Measurements from ENCODE around the gene DCTN3.

The DCTN3 gene

DNA sequence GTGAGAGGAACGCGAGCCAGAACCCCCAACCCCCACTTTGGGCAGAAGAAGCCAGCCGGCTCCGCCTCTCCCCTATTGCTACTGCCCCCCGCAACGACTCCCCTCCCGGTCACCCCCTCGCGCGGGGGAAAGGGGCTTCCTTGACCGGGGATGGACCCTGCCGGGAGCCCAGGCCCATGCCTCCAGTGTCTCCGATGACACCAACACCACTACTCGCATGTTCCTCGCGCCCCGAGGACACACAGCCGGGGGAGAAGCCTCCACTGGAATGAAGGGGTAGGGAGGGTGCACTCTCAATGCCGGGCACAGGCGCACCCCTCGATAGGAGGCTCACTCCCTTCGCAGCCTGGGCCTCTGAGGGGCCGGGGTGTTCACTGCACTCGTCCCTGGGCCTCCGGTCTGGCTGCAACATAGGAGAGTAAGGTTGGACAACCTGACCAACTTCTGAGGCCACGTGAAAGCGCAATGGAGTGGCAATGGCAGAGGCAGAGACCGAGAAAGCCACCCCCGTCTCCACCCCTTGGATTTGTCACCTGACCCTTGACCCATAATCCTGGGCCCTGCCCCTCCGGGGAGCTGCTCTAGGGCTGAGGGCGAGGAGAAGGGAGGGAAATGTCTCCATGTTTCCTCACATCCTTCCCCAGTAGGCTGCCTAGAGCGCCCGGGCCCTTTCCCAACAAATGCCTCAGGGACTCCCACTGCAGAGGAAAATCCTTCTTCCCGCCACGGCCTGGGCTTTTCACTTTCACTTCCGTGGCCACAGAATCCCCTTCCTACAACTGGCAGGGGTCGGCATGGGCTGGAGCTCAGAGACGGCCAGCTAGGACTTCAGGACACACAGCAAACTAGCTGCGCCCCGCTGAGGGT lies 29.7 kb downstream of the DCTN3 start:
- no peak for DNase-seq (ENCODE audit: low read depth)

DNA sequence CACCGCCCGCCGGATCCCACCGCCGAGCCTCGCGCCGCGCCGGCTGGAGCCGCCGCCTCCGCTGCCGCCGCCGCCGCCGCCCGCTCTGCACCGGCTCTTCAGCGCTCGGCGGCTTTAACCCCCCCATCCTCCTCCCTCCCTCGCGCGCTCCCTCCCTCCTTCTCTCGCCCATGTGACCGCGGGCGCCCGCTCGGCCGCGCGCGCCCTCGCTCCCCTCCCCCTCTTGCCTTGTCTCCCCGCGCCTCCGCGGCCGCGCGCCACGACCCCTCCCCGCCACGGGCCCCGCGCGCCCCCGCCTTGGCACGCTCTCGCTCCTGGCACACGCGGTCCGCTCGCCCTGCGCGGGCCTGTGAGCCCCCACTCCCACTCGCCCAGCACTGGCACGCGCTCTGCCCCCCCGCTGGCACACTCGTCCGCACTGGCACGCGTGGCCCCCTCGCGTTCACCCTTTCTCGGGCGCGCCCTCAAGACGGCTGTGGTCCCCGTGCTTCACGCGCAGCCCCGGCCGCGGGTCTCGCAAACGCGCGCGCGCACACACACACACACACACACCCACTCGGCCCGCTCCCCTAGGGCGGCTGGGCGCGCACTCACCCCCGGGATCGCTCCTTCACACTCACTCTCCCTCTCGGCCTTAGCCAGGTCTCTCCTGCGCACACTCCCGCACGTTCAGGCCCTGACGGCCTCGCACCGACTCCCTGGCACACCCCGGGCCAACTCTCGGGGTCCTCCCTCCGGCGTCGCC lies 30.5 kb downstream of the DCTN3 start, which contains the start of gene CNTFR:
TSS of gene CNTFR (minus strand) at position 89 of the 745 bp plus-strand sequence. CDS start 20,743 bp downstream, outside the sequence.
- DNase-seq (ENCODE audit: low read depth): no peak

DNA sequence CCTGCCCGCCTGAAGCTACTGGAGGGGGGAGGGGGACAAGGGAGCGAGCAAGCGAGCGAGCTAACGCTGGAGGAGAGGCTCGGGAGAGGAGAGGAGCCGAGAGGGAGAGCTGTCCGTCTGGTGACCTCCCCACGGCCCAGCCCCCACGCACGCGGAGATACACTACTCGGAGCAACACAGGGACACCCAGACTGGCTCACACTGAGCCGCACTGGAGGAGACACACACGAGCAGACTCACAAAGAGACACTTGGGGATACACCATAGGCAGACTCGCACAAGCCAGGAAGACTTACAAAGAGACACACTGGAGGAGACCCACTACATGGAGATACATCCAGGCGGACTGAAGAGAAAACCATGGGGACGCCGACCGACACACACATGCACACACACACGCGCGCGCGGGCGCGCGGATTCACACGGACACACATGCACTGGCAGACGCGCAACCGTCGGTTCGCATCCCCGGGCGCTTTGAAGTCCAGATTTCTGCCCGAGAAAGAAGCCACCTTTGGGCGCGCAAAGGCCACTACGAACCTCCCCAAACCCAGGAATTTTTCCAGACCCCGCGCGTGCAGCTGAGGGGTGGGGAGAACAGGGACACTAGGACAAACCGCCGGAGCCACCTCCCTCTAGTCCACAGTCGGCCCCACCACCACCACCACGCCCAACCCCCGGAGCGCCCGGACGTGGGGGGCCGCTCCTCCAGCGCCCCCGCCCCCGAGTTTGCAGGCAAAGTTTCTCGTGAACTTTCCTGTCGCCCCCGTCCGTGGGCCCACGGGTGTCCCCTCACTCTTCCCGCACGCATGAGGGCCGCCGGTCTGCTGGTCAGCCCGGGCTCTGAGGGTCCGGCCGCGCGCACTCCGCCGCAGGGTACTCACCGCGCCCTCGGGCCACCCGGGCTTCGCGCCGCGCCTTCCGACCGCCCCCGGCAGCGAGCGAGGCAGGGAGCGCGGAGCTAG lies 31.3 kb downstream of the DCTN3 start:
- DNase-seq (ENCODE audit: low read depth): no peak

DNA sequence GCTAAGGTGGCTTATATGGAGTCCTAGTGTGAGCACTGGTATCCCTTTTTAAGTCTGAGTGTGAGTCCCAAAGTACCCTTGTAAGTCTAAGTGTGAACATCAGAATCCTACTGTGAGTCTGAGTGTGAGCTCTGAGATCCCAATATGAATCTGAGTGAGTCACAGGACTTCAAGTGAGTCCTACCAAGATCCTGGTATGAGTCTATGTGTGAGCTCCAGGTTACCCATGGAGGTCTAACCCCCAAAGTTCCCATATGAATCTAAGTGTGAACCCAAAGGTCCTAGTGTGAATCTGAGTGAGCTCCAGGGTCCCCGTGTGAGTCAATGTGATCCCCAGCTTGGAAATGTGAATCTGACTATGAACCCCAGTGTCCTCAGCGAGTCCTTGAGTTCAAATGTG lies 33.0 kb downstream of the DCTN3 start:
- no peak for DNase-seq (ENCODE audit: low read depth)

DNA sequence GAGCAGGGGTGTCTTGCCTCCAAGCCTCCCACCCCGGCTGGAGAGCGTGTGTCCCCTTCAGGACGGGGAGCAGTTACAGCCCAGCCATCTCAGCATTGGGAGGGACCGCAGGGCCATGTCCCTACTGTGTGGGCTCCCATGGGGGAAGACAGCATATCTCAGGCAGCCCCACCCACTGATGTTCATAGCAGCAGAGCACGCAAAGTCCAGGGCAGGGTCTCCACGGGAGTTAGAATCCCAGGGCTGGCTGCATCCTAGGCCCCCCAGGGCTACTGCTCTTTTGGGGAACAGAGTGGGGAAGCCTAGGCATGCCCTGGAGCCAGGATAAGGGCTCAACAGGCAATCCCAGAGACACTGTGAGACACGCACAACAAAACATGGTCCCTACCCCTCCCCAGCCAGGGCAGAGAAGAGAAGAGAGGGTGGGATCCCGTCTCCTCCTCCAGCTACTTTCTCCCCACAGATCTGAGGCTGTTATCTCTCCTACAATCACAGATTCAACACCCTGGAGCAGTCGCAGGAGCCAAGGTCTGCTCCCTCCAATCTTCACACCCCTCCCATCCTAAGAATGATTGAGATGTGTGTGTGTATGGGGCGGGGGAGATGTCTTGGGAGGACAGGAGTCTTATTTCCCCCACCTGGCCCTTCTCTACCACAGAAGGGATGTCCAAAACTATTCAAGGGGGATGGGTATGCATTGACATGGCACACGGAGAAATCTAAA lies 34.2 kb downstream of the DCTN3 start:
- DNase-seq (ENCODE audit: low read depth): no peak

DNA sequence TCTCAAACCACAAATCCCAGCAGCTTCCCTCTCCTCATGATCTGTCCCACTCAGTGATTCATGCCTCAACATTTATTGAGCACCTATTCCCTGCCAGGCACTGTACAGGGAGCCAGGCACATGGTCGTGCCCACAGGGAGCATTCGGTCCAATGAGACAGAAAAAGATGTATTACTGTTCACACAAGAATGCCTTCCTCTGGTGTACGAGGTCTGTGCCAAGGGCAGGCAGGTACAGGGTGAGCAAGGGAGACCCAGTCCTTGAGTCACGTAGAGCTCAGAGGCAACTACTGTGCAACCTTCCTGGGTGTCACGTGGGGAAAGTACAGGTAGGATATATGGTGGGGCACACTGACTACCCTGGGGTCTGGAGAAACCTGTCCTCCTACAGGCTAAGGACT lies 35.3 kb downstream of the DCTN3 start:
- no peak for DNase-seq (ENCODE audit: low read depth)

DNA sequence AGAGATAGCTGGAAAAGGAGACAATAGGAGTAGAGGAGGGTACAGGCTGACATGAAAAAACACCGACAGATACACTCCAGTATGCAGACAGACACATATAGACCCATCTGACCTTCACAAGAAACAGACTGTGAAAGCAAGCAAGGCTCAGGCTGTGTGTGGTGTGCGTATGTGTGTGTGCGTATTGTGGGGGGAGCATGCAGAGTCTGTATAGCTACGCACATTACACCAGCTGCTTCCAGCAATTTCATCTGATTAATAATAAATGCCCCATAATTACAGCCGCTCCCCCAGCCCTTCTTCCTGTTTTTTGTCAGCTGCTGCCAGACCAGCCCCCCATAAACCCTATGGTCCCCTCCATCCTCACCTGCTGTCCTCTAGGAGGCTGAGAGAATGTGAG lies 37.5 kb downstream of the DCTN3 start:
- DNase-seq (ENCODE audit: low read depth): no peak

DNA sequence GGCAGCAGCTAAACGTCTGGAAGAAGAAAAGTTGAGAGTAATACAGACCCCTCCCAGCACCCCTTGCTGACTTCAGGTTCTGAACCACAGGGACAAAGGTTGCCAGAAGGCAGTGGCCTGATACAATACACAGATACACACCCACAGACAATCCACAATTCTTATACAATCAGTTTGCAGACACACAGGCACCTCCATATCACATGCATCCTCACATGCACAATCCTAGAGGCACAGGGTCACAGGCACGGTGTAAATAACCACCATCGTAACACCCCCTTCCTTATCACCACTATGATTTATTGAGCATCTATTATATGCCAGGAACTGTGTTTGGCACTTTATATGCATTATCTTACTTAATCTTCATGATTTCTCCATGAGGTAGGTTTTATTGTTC lies 39.0 kb downstream of the DCTN3 start:
- no peak for DNase-seq (ENCODE audit: low read depth)

DNA sequence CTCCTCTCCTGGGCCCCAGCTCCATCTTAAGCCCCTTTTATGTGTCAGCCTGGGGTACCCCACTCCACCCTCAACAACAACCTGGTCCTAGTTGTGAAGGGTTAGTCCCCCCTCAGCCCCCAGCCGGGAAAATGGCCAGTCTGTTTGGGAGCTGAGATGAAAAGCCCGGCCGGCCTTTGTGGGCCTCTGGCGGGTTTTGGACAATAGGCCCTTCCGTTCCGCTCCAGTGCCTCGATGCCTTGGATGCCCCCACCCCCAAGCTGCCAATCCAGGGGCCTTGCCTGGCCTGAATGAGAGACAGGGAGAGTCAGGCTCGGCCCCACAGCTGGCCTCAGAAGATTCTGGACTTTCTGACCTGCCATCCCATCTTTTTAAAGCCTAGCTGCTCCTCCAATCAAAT lies 39.9 kb downstream of the DCTN3 start:
- DNase-seq (ENCODE audit: low read depth): no peak

DNA sequence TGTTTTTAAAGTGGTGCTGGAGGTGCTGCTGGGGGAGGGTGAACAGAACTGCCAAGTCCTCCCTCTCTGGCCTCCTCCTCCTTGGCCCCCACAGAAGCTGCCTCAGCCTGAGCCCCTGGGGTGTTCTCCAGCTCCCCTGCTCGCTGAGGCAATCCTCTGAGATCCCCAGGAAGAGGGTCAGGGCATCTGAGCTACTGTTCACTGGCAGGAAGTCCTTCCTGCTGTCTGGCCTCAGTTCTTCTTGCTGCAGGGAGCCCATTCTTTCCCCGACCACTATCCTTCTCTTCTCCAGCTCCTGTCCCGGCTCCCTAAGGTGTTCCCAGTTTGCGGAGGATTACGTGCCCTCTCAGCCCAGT lies 40.5 kb downstream of the DCTN3 start:
- DNase-seq (ENCODE audit: low read depth): no peak

DNA sequence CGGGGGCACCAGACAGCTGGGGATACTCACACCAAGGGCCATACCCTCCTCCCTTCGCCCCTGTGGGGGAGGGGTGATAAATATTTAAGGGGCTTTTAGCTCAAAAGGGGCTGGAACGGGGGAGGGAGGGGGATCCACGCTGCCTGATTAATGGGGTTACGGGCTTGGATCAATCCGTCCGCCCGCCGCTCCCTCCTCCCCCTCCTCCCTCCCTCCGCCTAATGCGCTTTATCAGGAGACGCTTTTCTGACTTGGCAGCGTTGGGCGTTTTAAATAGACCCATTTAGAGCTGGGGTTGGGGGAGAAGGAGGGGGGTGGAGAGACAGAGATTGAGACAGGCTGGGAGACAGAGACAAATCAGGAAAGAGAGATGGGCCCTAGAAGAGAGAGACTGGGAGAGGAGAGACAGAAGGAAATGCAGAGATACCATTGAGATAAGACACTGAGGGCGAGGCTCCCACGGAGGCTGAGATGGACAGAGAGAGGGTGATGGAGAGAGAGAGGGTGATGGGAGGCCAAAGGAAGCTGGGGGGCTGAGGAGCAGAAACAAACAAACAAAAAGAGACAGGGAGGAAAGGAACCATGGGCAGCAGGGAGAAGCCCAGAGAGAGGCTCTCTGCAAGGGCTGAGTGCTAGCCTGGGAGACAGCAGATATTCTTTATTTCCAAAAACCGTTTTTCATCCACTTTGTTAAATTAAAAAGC lies 41.0 kb downstream of the DCTN3 start:
- DNase-seq (ENCODE audit: low read depth): no peak

DNA sequence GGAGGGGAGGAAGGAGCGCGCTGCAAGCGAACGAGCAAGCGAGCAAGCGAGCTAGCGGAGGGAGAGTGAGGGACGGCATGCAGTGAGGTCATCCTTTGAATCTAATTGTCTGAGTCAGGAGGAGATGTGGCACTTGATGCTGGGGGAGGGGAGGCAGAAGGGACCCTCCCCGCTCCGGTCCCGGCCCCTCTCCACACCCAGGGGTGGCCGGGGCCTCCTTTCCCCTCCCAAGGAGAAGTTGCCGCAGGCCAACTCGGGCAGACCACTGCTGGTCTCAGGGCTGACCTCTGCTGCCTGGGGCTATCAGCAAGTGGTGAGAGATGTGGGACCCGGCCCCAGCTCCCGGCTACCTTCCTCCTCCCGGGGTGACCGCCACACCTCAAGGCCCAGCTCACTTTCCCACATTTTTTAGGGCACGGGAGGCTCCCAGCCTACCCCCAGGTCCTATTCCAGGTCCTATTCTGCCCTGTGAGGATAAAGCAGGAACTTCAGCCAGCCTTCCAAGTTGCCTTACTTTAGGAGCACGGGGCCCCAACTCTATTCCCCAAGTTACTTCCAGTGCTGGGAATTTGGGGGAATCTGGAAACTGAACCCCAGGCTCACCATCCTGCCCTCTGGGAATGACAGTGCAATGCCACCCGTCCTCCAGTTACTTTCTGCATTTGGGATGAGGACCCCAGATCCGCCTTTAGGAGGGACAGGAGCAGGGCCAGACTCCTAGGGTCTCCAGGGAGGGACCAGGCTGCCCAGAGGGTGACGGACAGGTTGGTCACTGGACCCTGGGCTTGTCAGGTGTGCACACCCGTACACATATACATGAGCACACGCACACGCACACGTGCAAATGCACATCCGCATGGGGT lies 41.8 kb downstream of the DCTN3 start:
- DNase-seq (ENCODE audit: low read depth): no peak

DNA sequence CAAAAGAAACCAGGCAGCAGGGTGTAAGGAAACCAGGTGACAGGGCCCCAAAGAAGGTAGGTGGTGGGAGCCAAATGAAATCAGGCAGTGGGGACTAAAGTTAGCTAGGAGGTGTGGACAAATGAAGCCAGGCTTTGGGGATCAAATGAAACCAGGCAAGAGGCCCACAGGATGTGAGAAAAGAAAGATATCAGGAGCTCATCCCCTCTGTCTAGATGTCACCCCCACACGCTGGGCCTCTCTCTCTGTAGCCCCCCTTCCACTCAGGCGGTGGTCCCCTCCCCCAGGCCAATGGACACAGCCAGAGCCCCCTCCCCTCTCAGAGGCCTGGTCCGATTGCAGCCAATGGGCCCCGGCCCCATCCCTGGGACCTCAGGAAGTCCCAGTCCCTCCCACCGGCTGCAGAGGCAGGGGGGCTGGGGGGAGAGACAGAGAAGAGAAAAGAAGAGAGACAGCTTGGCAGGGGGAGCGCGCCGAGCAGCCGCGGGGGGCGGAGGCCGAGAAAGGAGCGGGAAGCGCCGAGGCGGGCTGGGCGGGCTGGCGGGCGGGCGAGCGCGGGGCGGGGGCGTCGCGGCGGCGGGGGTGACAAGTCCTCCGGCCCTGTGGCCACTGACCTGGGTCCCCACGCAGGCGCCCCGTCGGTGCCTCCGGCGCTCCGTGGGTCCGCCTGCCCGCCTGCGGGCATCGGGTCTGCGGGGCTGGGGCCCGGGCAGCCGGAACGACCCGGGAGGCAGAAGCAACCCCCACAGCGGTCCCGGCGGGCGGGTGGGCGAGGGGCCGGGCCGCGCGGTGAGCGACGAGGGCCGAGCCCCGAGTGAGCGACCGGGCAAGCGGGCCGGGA lies 42.7 kb downstream of the DCTN3 start:
- no peak for DNase-seq (ENCODE audit: low read depth)

DNA sequence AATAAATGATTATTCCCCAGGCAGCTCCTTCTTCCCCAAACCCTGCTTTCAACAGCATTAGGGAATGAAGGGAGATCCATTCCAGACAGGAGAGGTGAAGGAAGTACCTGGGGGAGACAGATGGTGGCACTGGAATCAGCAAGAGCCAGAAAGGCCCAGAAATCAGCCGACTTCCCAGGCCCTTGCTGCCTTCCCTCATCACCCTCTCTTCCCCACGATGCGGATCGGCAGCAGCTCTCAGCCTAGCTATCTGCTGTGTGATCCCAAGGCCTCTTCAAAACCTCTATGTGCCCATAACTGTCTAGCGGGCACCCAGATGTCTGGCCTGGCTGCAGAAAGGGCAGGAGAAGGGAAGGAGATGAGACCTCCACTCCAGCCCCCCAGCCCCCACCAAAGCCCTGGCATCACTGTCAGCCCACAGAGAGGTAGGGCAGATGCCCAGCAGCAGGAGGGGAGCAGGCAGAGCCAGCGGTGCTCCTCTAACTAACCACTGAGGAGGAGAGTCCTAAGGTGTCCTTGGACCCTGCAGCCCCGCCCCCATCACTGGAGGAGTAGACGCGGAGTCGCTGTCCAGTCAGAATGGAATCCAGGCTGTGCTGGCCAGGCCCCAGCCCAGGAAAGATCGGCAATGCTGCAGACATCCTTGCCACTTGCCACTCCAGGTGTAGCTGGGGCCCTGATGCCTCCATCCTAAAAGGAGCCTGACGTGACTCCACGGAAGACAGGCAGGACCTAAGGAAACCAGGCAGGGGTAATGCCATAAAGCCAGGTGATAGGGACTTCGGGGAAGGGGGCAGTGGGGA lies 43.5 kb downstream of the DCTN3 start:
- DNase-seq (ENCODE audit: low read depth): no peak

DNA sequence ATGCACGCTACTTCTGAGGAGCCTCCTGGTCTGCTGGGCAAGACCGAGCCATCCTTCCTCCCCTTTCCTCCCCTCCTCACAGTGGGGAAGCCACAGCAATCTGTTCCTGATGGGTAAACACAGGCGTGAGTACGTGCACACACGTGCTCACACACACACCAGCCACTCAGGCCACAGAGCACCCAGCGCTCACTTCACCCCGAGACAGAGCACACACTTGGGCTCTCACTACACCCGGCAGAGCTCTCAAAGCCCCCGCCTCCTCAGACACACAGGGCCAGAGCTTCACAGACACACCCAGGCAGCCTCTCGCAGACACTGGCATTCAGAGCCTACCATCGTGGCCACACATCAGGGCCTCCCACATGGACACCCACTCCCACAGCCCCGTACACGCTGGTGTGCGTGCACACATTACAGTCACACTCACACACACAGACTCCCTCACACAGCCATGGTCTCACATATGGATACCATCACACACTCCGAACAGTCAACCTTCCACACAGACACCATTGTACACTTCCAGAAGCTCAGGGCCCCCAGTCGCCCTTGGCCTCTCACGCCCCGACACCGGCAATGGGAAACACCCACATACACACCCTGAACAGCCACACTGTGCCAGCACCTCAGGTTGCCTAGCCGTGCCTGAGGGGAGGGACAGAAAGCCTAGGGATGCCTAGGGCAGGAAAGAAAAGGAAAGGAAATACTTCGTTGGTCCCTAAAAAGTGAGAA lies 44.3 kb downstream of the DCTN3 start:
- no peak for DNase-seq (ENCODE audit: low read depth)

DNA sequence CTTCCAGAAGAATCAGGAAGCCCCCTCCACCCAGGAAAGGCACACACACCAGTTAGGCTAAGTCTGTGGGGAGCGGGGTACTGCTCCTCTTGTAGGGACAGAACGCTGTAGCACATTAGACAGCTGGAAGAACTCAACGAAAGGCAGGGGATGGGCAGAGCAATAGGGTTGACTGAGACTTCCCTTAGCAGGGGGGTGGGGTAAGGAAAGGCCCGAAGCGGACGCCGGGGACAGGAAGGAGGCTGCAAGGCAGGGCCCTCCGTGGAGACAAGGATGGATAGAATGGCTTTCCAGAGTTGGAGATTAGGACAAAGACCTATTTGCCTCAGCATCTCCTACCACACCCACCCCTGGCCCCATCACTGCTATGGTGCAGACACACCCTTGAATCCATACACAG lies 45.1 kb downstream of the DCTN3 start:
- no peak for DNase-seq (ENCODE audit: low read depth)

DNA sequence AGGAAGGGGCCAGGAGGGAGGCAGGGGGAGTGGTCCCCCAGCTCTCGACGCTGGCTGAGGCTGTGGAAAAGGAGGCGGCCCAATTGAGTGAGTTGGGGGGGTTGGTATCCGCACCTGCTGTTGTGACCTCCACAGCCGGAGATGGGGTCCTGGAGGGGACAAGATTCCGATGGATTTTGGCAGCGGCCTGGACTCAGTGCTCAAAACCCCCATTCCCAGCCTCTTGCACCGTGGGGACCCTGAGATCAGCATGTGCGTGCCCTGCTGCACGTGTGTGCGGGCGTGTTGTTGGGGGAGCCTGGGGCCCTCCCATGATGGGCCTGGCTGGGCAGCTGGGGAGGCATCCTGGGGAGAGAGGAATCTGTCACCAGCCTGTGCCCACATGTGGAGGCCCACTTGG lies 45.7 kb downstream of the DCTN3 start:
- no peak for DNase-seq (ENCODE audit: low read depth)
